Measurements from ENCODE around the gene RFX3. TPM values are rescaled to one million over a fixed set of nuclear protein-coding genes. Genes with fewer than 3 reads are reported as not detected.

The RFX3 gene
- total RNA-seq, result 19.2 TPM

DNA sequence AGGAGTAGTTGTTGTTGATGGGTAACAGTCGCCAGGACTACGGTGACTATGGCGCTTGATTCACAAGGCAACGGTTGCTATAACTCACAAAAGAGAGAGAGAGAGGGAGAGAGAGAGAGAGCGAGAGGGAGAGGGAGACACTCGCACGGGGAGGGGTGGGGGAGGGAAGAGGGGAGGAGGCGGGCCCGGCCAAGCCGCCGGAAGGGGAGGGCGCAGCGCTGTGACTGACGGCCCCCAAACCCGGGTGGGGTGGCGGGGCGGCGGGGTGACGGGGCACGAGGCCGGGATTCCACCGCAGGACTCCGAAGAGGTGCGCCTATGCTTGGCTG is at the start of gene RFX3:
Gene RFX3 (minus strand): TSS at position 166 of the 329 bp plus-strand sequence. CDS start 130,413 bp downstream, outside the sequence.
- DNase-seq (ENCODE audit: low spot score), result peak; percentile 94

DNA sequence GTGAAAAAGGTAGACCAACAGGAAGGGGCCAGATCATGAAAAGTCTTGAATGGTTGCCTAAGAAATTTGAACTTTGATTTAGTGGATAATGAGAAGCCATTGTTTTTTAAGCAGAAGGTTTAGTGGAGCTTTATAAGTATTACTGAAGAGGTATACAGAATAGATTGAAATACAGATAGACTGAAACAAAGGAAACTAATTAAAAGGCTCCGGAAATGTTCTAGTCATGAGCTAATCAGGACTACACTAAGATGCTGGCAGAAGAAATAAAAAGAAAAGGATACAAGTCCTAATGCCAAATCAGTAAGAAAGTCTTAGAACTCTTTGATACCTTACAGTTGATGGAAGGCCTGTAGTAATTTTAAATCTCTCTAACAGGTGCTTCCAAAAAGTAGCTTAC is 45.7 kb upstream of the RFX3 start:
- no peak for DNase-seq (ENCODE audit: low spot score)

DNA sequence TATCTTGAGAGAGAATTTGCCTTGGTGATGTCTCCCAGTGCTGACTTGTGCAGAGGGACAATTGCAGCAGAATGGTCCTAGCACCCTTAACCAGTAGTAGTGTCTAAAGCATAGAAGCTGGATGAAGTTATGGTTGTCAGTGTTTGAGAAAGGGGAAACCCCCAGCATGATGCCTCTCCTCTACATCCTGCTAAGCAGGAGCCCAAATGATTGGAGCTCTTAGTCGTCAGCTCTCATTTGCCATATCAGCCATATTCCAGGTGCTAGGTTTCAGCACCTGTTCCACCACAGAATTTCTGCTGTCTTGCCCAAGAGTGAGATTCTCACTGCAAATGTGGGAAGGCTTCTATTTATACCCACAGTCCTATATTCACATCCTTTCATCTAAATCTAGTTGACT is 43.7 kb upstream of the RFX3 start:
- DNase-seq (ENCODE audit: low spot score), result no peak

DNA sequence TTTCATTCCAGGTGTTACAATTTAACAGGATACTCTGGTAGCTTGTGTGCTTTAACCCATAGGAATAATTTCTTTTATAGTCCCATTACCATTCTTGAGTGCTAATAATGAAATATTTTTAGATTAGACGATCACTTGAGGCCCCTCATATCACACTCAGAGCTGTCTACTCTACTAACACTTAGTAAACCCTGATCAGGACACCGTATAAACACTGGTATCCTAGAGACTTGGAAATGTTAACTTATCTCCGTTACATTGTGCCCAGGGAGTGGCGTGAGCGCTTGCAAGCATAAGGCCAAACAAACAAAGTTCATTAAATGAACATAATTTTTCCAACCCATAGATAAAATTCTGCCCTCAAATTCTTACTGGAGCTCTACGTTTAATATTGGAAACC is 42.2 kb upstream of the RFX3 start:
- no peak for DNase-seq (ENCODE audit: low spot score)

DNA sequence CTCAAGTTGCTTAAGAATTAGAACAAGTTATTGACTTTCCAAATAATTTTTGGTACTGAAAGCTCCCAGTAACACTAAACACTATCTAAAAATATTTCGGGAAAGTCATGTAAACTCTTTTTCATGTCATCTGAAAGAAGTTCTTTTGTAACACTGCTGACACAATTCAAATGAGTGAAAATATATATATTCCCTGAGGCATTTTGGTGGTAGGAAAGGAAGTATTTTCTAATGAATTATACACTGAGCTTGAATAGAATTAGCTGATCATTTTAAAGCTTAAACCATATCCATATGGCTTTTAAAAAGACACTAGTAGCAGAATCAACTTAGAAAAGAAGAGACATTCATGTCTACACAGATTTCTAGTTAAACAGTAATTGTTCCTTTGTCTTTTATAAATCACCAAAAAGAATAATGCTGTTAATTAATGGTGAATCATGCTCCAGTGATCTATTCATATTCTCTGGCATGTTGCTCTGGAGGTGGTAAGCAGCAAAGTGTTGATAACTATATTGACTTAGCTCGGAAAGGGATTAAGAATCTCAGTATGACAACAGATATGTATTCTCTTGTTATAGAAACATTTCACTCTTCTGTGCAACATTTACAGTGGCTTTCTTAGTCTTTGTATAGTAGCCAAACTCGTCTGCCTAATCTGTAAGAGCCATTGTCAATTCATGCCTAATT is 27.4 kb upstream of the RFX3 start:
- no peak for DNase-seq (ENCODE audit: low spot score)

DNA sequence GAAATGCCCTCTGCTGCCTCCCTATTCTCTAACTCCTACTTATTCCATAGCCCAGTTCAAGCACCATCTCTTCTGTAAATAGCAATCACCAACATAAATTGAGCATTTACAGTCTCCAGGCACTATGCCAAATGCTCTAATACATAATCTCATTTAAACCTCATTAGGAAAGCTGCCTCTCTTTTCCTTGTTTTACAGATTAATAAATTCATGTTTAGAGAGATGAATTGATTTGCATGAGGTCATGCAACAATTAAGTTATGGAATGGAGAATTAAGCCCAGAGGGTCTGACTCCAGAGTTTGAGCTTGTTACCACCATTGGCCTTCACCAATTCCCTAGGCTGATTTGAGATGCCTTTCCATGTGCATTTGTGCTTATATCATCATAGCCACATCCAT is 23.4 kb upstream of the RFX3 start:
- DNase-seq (ENCODE audit: low spot score), result no peak

DNA sequence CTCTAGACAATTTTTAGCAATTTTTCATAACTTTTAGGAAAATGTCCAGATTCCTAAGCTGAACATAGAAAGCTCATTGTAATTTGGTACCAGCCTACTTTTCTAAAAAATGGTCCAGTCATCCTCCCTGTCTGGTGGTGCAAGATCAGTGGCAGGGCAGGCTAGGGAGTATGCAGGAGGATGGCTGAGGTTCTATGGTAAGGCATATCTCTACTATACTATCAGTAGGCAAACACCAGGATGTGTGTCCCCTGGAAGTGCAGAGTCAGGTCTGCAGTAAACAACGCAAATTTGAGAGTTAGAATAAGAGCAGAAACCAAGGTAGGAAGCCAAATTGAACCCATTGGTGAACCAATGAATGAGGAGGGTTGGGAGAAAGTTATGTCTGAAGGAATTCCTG is 22.8 kb upstream of the RFX3 start:
- DNase-seq (ENCODE audit: low spot score), result no peak

DNA sequence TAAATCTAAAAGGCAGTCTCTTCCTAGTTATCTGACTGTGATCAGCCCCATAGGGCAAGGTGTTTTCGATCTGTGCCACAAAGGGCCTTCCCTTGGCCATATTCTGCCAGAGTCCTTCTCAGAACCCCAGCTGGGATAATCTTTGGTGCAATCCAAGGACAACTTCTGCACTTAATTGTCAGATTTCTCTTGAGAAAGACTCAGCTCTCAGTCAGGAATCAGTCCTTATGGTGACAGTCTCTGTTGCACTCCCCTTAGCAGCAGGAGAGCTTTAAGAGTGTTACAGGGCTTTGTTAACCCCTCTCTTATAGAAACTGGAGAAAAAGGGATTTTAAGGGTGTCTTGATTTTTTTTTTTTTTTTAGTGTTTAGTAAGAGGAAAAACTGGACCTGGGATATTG is 15.4 kb upstream of the RFX3 start:
- no peak for DNase-seq (ENCODE audit: low spot score)

DNA sequence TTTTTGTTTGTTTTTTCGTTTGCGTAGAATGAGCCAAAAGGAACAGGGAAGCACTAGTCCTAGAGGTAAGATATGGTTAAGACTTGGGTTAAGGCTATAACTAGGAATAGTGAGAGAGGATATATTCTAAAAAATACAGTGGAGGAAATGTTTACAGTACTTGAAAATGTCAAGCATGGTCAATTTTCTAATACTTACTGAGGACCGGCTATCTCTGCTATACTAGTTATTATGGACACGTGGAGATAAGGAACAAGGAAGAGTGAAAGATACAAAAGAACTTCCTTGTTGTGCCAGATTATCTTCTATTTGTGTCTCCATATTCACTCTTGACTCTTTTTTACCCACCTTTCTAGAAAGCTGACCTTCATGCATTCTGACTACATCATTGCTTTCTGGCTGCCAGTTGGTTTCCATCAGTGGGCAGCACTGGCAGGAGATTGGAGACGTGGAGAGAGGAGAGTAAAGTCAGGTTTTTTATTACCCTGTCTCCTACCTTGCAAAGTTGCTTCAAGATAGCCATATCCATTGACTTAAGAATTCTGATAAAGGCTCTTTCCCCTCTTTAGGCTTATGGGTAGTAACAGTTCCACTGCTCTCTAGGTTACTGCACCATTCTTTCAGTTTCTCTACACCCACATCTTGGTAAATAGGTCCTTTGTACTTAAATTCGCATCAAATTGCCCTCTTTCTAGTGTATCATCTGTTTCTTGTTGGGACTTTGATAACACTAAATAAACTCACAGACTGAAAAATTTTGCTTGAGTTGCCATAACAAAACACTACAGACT is 9.0 kb upstream of the RFX3 start:
- DNase-seq (ENCODE audit: low spot score), result no peak

DNA sequence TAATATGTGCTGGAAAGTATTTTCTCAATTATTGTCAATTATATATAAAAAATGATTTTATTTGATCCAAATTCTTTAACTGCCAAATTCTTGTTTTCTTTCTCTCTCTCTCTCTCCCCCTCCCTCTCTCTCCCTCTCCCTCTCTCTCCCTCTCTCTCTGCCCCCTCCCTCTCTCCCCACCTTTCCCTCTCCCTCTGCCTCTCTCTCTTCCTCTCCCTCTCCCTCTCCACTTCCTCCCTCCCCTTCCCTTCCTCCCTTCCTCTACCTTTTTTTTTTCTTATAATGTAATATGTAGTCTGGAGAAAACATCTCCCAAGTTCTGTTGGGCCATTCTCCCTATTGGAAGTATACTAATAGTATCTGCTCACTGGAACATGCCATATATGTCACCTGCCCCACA is 6.4 kb upstream of the RFX3 start:
- DNase-seq (ENCODE audit: low spot score), result no peak

DNA sequence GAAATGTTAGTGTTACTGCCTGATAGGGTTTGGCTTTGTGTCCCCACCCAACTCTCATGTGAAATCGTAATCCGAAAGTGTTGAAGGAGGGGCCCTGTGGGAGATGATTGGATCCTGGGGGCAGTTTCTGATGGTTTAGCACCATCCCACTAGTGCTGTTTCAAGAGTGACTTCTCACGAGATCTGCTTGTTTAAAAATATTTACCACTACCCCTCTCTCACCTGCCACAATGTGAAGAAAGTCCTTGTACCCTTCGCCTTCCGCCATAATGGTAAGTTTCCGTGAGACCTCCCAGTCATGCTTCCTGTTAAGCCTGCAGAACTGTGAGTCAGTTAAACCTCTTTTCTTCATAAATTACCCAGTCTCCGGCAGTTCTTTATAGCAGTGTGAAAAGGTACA is 2.6 kb upstream of the RFX3 start:
- no peak for DNase-seq (ENCODE audit: low spot score)

DNA sequence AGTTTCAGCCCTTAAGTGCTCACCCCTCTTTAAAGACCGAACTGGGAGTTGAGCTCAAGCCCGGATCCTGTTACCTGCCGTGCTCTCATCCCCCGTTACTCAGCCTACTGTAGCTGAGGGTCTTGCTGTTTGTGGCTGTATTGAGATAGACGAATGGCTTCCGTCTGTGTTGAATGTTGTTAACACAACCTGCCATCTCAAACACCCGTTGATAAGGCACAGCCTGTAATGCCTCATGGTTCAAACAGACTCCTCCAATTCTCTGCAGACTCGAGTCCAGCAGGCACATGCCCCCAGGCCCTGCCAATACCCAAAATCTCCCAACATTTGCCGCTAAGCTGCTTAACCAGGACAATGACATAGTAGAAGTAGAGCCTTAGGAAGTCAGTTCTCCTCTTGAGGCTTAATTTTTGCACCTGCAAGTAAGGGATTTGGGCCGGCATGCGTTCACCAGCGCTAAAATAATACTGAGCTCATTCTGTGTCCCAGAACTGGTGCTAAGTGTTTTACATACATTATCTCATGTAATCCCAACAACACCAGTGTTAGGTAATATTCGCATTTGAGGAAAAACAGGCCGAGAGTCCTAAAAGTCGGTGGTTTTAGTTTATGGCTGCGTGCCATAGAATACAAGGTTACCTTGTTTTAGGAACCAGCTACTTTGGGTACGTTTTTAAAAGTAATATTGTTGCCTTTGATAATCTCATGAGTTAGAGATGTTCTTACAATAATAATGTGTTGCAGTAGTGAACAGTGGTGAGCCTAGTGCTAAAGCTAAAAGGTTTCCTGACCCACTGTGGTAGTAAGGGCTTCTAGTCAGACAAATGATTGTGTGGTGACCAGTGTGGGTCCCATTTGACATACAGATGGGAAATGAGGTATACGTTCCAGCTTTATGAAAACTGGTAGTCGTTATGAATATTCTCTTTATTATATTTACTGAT is 1.5 kb upstream of the RFX3 start:
- DNase-seq (ENCODE audit: low spot score), result no peak

DNA sequence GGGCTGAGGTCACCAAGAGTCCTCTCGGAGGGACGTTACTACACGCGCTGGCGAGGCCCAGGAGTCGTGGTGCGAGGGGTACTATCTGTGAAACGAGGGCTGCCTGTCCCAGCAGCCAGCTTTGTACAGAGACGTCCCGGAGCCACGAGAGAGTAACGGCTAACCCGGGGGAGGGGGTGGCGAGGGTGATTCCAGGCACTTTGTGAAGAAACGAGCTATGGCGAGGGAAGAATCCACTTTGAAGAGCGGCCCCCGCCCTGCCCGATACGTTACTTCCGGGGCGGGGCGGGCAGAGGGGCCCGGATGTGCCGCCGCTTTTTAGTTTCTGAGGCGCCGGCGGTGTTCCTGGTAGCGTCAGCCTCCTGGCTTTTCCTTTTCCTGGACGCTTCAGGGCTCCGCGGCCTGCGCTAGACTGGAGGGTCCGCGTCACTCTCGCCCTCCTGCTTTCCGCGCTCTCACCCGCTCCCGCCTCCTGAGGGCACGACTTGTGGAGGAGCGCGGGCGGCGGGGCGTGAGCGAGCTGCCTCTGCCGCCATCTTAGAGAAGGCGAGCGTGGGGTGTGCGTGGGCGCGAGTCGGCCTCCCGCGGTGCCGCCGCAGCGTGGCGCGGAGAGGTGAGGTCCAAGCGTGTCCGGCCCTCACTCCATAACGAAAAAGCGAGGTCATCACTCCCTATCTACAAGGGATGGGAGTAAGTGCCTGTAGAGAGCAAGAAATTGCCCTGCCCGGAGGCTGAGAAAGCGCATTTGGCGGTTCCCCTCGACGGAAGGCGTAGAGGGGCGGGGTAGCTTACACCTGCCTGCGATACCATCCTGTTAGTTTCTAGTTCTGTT is 580 bp upstream of the RFX3 start:
- peak; percentile 91 for DNase-seq (ENCODE audit: low spot score)

DNA sequence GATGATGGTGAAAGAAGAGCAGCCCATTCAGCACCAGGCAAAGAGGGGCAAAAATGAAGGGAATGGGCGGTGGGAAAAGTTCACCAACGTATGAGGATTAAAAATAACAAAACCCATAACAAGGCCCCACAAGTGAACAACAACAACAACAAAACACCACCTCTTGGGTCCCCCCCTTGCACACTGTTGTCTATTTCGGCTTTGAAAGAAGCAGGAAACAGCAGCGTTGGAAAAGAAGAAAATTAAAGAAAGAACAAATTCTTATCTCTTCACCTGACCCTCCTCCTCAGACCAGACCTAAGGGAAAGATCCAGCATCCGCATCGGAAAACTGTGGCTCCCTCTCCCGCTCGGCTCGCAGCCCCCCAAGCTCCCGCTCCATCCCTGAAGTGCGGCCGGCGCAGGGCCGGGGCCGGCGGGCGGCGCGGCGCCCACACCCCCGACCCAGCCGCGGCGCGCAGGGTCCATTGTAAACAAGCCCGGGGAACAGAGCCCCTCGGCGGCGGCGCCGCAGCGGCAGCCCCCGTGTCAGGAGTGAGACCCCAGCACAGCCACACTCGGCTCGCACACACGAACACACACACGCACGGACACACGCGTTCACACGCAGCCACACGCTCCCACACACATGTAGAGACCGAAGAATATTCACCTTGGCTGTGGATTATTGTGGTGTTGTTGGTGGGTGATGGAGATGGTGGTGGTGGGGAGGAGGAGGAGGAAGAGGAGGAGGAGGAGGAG is 535 bp downstream of the RFX3 start:
- DNase-seq (ENCODE audit: low spot score), result no peak

DNA sequence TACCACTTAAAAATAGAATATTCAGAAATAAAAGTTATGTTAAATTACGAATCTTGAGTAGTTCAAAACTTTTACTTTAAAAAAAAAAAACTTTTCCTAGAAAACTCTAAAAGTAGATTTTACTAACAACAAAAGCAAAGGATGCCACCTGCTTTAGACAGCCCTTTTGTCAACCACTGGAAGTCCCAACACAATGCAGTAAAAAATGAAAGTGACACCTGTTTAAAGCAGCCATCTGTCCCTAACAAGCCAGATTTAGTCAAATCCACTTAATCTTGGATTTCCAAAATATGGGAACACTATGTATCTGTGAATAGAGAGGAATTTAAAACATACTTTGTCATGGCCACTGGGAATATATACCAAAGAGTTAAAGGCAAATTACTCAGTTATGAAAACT is 3.8 kb downstream of the RFX3 start:
- no peak for DNase-seq (ENCODE audit: low spot score)

DNA sequence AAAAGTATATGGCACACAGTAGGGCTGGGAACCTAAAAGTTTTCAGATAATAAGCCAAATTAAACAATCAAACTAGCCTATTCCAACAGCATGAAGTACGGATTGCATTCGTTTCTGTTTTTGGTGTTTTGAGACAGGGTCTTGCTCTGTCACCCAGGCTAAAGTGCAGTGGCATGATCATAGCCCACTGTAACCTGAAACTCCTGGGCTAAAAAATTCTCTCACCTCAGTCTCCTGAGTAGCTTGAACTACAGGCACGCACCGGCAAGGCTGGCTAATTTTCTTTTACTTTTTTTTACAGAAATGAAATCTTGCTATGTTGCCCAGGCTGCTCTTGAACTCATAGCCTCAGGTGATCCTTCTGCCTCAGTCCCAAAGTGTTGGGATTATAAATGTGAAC is 5.2 kb downstream of the RFX3 start:
- no peak for DNase-seq (ENCODE audit: low spot score)

DNA sequence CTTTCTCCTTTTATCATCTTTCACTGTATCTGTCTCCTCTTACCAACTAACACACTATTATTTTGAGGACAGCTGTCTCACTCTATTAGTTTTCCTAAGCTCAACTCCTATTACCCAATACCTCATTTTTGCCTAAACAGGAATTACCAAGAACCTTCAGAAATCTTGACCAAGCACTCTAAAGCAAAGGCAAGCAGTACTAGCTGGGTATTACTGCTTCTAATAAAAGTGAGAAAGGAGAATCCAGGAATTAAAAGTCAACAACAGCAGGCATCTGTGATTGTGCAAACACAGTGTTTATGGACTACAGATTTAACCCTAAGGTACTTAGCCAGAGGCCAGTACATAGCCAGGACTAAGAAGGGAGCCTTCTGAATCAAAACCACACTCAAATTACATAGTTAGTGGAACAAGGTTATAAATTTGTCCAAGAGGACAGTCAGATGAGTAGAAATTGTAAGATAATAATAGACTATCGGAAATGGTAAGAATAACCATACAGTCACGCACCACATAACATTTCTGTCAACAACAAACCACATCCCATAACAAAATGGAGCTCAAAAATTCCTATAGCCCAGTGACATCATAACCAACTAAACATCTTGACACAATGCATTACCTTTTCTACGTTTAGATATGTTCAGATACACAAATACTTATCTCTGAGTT is 8.3 kb downstream of the RFX3 start:
- DNase-seq (ENCODE audit: low spot score), result no peak

DNA sequence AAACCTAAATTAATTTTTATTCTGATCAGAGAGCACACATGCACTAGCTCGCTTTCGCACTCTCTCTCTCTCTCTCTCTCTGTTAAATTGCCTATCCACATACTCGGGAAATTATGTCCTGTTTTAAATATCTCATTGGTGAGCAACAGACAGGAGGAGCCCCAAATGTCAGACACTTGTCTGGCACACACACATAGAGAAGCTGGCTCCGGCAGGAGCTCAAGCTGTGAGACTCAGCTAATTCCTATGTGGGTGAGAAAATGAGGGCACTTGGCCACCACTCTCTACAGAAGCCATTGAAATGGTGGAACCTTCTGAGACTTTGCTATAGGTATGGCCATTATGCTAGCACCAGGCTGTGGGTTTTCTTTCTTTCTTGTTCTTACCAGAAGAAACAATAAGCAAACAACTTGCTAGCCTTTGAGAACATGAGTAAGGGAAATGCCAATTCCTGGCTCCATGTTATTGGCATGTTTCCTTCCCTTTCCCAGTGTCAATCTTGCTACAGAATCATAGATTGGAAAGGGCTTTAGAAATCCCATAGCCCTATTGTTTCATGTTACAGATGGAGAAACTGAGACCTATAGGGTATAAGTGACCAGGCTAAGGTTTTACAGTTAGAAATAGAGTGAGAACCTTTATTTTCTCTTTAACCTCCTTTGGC is 9.0 kb downstream of the RFX3 start:
- DNase-seq (ENCODE audit: low spot score), result no peak

DNA sequence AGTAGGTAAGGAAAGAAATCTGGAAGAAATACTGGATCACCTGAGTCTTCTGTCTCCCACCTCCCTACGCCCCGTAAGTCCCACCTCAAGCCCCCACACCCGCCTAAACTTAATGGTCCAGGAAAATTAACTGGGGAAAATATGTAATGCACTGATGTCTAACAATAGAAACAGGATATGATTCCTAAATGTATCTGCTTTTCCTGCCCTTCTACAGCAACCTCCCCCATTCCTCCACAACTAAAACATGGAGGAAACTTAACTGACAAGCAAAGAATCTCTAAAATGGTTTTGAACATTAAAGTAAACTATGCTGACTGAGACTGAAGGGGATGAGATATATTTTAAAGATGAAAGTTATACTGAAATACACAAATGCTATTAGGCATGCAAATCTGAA is 10.4 kb downstream of the RFX3 start:
- DNase-seq (ENCODE audit: low spot score), result no peak

DNA sequence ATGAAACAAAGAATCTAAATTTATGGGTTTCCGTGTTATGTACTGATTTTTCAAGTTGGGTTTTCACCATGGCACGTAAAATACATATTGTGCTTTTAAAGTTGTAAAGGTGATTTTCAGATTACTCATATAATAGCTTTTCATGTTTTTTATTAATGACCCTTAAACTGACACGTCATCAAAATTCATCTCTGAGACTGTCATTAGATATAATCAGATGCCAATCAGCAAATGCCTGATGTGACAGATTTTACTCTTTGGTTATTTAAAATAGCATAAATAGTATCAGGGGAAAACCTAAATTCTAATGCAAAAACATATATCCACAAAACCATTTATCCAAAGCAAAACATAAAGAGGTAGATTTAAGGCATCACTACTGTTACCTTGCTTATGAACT is 11.0 kb downstream of the RFX3 start:
- no peak for DNase-seq (ENCODE audit: low spot score)

All from ureter (tissue), 1 donor.